ENCODE measurements around the gene BAIAP2.

DNA sequence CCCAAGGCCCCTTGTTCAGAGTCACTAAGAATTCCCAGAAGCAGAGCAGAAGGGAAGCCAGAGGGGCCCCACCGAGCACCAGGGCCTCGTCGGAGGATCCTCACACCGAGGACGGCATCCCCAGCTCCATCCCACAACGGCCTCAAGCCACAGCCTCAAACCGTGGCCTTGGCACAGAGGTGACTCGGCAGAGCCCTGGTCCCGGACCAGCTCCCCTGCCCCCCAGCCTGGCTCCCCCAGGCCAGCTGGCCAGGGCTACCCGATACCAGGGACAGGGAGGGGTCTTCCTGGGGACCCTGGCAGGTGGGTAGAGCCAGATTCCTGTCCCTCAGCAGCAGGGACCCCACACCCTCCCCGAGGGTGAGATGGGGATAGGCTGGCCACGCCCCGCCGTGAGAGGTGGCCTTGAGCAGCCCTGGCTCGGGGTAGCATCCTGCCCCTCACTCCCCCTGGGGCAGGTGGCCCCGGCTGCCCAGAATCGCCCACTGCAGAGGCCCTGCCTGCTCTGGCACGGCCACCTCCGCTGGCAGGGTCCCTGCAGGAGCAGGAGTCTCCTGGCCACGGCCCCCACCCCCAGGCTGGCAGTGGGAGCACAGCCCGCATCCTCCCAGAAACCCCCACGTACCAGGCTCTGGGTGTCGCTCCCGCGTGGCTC is 124.8 kb downstream of the BAIAP2 start:
- TF ChIP-seq POLR2A (IDR thresholded peaks at IDR 0.05) (no peak), POLR2AphosphoS5 (IDR thresholded peaks at IDR 0.05) (no peak)
- TF ChIP-seq, protein P1, sequence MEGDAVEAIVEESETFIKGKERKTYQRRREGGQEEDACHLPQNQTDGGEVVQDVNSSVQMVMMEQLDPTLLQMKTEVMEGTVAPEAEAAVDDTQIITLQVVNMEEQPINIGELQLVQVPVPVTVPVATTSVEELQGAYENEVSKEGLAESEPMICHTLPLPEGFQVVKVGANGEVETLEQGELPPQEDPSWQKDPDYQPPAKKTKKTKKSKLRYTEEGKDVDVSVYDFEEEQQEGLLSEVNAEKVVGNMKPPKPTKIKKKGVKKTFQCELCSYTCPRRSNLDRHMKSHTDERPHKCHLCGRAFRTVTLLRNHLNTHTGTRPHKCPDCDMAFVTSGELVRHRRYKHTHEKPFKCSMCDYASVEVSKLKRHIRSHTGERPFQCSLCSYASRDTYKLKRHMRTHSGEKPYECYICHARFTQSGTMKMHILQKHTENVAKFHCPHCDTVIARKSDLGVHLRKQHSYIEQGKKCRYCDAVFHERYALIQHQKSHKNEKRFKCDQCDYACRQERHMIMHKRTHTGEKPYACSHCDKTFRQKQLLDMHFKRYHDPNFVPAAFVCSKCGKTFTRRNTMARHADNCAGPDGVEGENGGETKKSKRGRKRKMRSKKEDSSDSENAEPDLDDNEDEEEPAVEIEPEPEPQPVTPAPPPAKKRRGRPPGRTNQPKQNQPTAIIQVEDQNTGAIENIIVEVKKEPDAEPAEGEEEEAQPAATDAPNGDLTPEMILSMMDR (IDR thresholded peaks at IDR 0.05) = no peak
